ENCODE data around the gene FAN1. TPM values are rescaled to one million over a fixed set of nuclear protein-coding genes. Genes with fewer than 3 reads are reported as not detected.

FAN1 gene
- 6.0 and 11.2 TPM in 2 replicates for total RNA-seq

DNA sequence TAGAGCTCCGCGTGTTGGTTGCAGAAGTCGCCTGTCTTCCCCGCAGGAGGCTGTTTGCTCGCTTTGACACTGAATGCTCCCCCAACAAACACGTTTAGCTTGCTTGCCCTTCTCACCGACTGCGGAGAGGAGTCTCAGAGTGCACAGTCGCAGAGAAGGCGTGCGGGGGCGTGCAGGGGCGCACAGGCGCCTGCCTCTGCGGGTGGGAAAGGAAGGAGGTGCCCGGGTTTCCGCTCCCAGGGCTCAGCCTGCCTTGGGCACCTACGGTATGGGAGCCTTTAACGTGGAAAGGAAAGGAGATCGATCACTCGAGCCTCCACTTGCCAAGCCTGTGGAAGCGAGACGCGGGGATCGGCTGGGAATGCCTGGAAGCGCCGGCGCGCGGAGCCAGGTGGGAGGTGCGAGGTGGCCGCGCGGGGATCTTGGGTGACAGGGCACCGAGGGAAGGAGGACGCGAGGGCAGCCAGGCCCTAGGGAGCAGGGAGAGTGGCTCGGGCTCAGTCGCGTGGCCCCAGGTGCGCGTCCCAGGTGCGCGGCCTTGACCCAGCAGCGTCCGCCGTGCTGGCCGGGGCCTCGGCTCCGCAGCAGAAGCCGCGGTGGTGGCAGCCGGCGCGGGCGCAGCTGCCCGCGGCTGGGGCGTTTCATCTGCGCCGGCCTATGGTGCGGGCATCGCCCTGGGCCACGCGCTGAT is at the start of gene FAN1:
Gene FAN1 (plus strand): TSS at position 419 of the 691 bp plus-strand sequence. CDS start 749 bp downstream, outside the sequence.

DNA sequence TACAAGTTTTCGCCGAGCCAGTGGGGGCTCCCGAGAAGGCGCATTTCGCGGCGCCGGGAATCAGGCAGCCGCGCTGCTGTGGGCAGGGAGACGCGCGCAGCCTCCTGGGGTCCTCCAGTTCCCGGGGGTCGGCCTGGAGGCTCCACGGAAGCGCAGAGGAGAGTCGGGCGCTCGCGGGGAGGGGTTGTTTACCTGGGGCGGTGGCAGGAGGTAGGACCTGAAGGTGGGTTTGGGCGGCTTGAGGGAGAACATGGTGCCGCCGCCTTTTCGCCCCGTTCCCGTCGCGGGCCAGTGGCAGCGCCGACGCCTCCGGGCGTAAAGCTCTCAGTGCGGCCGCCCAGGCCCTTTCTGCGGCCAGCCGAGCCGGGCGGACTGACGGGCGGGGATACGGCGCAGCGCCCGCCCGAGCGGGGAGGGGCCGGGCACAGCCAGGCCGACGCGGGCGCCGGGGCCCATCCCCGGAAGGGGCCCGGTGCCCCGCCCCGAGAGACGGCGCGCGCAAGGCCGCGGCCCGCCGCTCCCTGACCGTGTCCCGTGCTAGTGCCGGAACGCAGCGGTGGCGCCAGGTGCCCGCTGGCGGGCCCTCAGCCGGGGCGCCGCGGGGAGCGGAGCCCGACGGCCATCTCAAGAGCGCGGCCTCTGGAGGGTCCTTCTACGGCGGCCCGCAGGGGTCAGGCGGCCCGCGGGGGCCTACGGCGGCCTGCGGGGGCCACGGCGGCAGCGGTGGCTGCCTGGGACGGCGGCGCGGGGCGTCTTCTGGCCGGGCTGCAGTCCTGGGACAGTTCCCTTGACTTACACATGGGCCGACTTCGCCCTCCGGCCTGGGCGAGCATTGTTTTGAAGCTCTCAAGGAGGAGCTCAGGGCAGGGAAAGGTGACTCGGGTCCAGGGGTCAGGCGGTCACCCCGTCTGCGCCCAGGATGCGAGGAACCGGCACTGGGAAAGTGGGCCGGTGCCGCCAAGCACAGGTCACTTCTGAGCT is 87.8 kb downstream of the FAN1 start, which contains the start of gene MTMR10:
Gene MTMR10 (minus strand): TSS at position 374 of the 981 bp plus-strand sequence. CDS start 122 bp downstream, at position 252.

Other genes starting within 250 kb of the FAN1 start
- 9.8 and 23.5 TPM in 2 replicates for gene MTMR10, start 87.7 kb downstream of the FAN1 start, total RNA-seq
- gene TRPM1, start 197.8 kb downstream of the FAN1 start, total RNA-seq = not detected in 2 replicates